Hematopoietic multipotent progenitor cell treated with erythropoietin and hydrocortisone succinate and interleukin-3 and kit ligand, for 15 days (in vitro differentiated cells): ENCODE data around the gene ACVR1.
"Not testable (repeated sequence)": the region's sequence is repeated elsewhere in the genome, so short reads cannot be mapped to it uniquely, and the experiment has no call there.

Experiments used
- DNase-seq: peaks from one replicate; pipeline ENCODE4 v3.0.0-alpha.2; 2015; ENCODE audit warnings: low spot score

Gene ACVR1

DNA sequence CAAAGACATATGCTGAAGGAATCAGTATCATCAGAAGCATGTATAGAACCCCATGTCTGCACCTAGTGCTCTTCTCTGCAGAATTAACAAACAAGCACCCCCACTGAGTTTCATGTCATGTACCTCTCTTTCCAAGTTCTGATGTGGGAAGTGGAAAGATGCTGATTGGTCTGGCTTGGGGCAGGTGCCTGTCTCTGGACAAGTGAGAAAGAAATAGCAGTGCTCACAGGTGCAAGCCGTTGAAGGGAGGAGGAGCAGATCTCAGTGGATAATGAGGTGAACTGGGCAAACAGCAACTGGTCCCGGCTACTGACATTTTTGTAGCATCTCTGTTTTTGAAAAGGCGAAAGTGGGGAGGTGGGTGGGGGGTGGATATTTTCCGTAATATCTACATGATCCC lies 17.5 kb upstream of the ACVR1 start:
- DNase-seq: no peak

DNA sequence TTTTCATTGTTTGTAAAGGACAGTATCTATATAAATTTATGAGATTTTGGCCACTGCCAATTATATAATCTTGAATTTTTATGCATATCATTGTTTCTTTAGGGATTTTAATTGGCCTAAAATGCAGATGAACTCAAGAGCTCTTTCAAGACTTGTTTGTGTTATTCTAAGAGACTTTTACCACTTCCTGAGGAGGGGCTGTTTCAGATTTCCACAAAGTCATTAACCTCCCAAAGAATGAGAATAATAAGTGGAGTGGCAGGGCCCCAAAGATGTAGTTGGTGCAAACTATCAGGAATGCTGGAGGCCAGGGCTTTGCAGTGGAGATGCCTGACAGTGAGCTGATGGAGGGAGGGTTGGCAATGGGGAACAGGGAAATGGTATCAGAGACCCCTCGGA lies 15.5 kb upstream of the ACVR1 start:
- DNase-seq: no peak

DNA sequence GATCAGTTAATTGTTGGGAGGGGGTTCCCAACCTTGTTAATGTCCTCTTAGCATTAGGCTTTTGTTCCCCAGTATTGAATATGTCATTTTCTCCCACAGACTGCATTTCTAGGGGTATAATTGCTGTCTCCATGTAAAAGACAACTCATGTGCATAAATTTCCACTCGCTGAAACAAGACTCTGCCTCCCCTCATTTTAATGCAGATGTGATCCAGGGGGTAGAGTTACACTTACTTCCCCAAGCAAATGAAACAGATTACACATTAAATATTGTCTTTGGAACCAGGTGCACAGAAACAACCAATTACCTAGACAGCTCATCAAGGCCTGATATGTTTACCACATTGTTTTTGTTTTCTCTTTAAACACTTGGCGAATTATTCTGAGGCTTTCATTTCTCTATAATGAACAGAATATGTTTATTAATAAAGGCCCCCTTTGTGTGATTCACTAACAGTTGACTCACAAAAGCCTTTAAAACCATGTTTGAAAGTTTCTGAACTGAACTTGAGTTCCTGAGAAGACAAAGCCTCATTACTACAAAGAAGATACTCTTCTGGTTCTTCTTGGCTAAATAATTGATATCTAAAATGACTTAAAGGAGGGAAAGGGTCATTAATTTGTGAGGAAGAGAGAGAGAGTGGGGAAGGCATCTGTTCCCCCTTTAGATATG lies 15.0 kb upstream of the ACVR1 start:
- no peak for DNase-seq

DNA sequence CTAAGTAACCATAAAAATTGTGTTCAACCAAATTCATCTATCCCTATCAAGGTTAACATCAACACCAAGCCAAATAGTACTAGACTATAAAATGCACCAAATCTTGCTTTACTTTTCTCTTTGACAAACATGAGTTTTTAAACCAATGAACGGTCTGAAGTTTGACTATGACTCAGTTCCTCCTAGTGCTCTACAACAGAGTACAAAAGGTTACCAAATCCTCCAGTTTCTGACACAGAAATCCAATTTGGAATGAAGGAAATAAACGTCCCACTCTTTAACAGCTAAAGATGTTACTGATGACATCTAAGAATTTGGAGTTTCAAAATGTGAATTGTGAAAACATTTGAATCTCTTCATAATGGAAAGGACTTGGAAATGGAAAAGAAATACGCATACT lies 11.8 kb upstream of the ACVR1 start:
- no peak for DNase-seq

DNA sequence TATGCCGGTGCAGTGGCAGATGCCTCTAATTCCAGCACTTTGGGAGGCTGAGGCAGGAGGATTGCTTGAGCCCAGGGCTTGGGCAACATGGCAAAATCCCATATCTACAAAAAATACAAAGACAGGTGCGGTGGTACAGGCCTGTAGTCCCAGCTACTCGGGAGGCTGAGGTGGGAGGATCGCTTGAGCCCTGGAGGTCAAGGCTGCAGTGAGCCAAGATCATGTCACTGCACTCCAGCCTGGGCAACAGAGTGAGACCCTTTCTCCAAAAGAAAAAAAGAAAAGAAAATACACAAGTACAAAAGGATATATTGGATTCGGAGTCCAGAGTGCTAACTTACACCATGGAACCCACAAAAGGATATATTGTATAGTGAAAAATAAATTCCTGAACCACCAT lies 8.4 kb upstream of the ACVR1 start:
- DNase-seq: not testable (repeated sequence)

DNA sequence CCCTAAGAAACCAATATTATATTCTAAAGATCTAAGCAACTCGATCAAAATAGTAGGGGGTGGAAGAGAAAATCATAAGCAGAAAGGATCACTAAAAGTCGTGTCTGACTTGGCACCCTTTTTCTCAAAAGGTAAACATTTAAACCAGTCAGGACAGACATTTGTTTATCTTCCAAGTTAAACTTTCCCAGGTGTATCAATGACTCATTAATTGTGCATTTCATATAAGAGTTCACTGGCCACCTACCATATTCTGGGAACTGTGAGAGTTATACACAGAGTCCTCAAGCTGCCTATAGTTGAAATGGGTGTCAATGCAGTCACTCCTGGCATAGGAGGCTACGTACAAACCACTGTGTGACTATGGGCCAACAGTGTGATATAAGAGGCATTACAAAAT lies 4.8 kb upstream of the ACVR1 start:
- DNase-seq: no peak

DNA sequence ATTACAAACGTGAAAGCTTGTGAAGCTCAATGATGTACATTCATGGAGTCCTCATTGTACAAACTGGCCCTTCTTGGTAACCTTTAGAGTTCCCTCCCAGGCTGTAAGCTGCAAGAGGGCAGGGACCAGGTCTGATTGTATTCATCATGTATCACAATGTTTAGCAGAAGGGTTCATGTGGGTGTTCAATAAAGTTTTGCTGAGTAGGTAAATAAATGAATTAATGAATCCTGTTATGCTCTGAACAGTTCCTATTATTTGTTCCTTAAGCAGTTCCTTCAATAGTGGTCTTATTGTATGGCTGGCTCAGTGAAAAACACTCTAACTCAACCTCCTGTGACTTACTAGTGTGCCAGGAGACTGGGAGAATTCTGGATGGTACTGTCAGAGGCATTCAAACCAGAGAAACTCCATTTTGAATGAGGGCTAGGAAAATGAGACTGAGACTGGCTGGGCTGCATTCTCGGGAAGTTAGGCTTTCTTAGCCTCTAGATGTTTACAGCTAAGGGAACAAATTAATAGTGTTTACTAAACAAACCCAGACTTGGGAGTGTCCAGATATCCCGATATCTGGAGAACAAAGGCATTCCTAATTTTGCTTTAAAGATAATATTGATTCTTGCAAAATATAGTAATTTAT lies 1.8 kb upstream of the ACVR1 start:
- DNase-seq: no peak

DNA sequence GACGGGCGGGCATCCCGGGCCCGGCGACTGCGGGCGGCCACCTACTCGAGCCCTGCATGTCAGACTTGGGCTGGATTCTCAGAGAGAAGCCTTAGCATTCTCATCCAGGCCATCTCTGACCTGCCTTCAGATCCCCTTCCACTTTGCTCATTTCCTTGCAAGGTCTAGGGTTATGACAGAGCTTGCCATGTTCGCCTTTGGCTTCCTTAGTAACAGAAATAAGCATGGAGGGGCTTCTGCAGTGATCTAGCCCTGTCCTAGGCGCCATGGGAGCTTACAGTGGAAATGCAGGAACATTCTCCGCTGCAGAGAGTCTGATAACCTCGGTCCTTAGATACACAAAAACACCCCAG lies 632 bp upstream of the ACVR1 start:
- DNase-seq: no peak

DNA sequence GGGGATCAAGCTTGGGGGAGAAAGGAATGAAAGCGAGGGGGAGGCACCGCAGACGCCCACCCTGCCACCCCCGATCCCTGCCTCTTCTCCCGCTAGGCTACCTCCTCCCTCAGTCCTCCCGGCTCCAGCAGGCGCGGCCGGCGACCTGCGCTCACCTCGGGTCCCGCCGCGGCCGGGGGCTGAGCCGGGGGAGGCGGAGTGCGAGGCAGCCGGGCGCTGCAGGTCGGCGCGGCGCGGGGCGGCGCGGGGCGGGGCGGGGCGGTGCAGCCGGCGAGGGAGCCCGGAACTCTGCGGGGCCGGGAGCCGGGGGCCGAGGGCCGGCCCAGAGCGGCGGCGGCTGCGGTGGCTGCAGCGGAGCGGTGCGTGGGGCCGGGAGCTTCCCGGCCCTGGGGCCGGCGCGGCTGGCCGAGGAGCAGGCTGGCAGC lies 477 bp downstream of the ACVR1 start:
- no peak for DNase-seq

DNA sequence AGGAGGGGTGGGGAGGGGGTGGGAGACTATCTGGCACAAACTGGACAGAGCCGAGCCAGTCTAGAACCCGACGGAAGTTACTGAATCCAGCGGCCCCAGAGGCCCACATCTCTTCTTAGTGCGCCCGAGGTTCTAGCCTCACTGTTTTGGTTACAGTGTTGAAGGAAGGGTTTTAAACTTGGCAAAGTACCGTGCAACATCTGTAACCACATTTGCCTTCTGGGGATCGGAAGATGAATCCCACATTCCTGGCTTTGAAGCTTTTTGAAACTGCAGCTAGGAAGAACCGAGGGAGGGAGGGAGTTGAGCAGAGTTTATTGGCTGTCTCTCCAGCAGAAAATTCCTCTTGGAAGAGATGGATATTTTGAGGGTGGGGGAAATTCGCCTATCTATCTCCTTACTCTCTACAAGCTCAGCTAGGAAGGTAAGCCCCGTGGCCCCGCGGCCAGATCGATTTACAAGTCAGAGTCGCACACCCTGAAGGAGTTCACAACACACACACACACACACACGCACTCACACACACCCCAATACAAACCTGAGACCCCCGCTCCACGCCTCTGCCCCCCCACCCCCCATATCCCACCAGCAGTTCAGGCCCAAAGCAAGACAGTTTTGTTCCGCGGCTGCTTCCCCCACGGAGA lies 1.0 kb downstream of the ACVR1 start:
- no peak for DNase-seq

DNA sequence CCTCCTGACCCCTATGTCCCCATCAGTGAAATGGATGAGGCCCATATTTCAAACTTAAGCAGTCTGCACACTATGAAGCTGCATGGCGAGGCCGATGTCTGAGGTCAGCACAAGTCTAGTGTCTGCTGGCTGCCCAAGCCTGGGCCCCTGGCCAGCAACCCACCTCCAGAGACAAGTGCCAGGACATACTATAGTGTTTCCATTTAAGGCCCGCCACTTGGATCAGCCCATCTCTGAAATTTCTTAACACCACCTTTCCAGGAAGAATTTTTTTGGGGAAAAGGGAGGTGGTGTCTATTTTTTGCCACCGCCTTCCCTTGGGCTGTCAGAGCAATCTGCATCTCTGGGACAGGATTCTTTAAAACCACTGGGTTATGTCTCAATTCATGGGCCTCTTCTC lies 1.8 kb downstream of the ACVR1 start:
- DNase-seq: no peak

DNA sequence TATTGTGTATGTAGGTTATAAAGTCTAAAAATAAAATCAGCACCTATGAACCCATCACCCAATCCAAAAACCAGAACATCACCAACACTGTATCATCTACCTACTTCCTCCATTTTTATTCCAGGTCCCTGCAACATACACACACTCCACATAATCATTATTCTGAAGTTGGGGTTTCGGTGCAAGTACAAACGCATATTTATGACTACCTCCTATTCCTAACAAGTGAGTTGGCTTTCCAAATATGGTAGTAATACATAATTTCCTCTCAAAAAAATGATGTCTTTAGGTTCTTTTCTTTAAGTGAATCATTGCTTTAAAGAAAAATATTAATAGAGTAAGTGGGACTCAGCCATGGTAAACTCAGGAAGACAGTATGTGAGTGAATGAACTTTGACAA lies 3.3 kb downstream of the ACVR1 start:
- no peak for DNase-seq

DNA sequence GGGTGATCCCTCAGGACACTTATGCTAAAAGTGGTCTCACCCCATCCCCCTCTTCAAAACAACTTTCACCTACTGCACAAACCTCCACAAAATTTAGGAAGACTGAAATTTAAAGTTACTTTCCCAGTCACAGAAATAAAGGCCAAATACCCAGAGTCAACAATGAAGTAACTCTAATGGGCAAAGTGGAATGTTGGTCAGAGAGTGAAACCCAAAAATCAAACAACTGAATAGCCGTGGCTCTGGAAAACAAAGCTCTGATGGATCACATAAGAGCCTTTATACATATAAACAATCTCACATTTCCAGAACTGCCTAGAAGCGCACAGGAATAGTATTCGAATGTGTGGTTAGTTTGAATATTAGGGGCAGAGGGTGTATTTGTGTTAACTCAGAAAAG lies 4.7 kb downstream of the ACVR1 start:
- no peak for DNase-seq

DNA sequence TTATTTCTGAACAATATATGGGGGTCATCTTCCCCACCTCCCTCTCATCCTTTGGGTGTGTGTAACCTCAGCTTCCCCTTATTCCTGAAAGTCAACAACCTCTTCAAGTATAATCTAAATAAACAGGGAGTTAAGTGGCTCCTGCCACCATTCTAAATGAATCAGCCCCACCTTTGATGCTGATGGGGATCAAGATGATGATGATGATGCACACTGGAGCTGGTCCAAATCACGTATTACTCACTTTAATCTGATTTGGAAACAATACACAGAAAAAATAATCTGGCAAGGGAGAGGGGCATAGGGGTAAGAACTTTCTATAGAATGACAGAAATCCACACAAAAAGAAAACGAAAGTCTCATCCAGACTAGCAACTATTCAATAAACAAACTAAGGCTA lies 7.1 kb downstream of the ACVR1 start:
- no peak for DNase-seq

DNA sequence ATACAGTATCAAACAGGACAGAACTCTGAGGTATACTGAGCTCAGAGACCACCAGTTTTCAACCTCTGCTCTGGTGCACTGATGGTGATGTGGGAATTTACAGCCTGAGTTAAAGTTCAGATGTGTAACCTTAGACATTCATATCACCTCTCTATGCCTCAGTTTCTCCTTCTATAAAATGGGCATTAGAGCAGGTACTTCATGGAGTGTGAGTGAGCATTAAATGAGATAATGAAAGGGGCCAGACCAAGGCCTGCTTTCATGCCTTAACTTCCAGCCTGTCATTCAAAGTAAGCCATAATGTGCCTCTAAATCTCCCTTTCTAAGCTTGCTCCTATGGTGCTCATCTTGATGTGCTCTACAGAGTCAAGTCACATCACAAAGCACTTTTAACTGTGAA lies 8.4 kb downstream of the ACVR1 start:
- no peak for DNase-seq

DNA sequence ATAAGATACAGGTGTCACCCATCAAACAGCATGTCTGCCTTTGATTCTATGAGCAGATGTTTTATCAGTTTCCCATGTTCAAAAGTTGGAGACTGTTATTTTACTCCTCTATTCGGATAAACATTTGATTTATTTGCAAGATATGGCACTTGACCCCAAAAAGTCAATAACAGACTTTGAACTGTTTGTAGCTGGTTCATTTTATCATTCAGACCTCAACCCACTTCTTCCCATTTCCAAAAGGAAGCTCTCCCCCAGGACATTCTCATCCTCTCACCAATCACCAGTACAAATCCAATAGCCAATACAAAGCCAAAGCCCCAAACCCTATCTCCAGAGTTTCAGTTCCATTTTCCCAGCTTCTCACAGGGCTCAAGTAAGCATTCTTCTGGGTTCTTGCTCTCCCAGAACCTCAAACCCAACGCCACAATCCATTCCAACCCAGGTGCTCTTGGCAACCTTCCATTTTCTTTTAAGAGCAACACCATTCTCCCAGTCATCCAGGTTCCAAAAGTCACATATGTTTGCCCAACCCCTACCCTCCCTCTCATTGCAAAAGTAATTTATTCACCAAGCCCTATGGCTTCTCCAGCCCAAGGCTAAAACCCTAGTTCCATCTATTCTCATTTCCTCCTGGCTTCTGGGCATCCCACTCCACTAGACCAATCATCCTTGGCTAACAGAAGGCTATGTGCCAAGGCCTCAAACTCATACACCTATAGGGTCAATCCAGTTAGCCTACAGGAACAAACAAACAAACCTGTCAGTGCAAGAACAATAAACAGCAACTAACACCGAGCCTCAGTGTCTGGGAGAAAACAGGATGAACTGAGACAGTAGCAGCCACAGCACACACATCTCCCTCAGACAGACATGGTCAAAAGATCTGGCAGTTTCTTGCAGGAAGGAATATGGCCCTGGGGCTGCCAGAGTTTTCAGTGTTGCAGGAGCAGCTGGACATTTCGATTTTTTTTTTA lies 9.2 kb downstream of the ACVR1 start:
- no peak for DNase-seq

DNA sequence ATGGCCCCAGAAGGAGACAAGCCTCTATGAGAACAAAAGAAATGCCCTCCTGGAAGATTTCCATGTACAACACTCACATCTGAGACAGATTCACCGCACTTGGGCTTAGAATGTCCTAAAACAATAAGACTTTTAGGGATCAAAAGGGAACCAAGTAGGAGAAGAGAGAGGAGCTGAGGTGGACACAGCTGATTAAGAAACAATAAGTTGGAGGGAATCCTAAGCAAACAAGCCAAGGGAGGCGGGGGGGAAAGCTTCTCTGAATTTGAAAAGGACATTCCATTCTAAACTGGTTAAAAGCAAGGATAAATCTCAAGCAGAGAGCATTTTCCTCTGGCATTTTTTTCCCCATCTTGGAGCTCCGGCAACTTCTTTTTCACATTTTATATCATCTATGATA lies 9.9 kb downstream of the ACVR1 start:
- no peak for DNase-seq

DNA sequence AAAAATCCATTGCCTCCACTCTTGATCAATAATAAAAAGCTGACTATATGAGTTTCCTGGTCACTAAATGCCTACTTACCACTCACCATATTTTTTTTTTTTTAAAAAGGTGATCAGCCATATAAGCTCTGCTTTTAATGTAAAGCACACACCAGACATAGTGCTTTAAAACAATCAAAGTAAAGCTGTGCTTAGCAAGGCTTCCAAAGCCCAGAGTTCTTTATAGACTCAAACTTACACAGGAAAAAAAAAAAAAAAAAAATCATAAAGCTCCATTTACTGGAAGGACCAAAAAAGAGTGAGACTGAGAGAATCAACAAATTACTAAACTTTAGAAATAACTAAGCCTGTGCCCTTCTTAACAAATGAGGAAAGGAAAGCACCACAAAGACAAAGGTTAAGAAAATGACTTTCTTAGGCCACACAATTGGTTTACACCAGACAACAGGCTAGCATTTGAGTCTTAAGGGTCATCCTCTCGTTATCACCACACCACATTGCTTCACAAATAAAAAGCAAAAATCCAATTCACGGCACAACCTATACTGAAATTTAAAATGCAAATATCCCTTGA lies 11.2 kb downstream of the ACVR1 start:
- DNase-seq: no peak

DNA sequence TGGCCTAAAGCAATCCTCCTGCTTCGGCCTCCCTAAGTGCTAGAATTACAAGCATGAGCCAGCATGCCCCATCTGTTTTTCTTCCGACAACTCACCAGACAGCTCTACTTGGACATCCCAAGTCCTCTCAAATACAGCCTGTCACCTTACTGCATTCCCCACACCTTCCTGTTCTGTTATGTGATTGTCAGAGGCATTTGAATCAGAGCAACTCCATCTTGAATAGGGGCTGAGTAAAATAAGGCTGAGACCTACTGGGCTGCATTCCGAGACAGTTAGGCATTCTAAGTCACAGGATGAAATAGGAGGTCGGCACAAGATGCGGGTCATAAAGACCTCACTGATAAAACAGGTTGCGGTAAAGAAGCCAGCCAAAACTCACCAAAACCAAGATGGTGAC lies 17.3 kb downstream of the ACVR1 start:
- DNase-seq: no peak

DNA sequence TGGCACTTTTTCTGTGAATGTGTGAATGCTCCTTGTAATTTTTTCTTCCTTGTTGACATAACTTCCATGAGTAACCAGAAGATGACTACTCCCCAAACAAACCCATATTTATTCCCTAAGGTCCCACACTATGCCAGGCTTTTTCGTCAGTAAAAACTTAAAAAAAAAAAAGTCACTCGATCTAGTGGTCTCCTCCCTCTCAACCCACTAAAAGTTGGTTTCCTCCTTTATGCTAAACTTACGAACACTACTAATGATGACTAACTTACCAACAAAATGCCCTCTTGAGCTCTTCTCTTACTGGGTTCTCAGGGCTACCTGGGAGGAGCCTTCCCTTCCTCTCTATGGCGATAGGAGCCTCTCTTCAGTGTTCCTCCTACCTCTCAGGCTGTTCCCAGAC lies 18.2 kb downstream of the ACVR1 start:
- DNase-seq: no peak

DNA sequence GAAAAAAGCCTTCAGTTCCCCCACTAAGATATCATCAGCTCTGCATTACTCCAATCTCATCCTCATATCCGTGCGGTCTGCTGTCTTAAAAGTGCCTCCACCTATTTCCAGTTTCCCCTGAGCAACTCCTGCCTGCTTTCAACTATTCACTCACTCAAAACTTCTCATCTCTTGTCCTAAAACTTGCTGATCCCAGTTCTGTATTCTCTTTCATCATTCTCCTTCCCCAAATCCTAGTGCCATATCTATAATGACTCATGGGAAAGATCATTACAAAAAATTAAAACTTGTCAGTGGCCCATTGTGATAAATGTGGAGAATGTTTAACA lies 20.0 kb downstream of the ACVR1 start:
- DNase-seq: no peak

DNA sequence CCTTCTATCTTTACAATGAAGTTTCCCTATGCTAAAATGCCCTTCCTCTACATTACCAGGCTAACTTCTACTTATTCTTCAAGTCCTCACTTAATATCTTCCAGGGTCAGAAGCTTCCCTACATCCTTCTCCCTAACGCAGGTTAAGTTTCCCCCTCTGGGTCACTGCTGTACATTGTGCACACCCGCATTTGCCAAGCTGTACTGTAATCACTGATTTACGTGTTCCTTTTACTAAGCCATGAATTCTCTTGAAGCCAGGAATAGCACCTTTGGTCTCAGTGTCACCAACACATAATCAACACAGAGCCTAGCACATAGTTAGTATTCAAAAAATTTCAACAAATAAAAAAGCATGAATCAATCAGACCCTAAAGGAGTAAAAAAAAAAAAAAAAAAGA lies 22.3 kb downstream of the ACVR1 start:
- DNase-seq: no peak

DNA sequence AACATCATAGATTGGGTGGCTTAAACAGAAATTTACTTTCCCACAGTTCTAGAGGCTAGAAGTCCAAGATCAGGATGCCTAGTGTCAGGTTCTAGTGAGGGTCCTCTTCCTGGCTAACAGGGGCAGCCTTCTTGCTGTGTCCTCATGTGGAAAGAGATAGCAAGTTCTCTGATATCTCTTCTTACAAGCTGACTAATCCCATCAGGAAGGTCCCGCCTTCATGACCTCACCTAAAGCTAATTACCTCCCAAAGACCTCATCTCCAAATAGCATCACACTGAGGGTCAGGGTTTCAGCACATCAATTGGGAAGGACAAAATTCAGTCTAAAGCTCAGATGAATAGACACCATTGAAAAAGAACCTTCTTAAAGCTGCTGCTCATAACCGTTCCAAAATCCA lies 22.9 kb downstream of the ACVR1 start:
- no peak for DNase-seq
